WERI-Rb-1 (cell line): ENCODE measurements around the gene EFCAB14.

Experiments
- DNase-seq: peaks from one replicate; pipeline ENCODE4 v3.0.0-alpha.2; 2020
- H3K27ac ChIP-seq: fragments of 250-450 bp; sonication (Bioruptor Pico); 2 replicates; pipeline ENCODE4 v1.5.1; 2020; ENCODE audit warnings: mild to moderate bottlenecking, moderate library complexity
- H3K27me3 ChIP-seq: fragments of 250-450 bp; sonication (Bioruptor Pico); 2 replicates; pipeline ENCODE4 v1.5.1; 2021; ENCODE audit warnings: mild to moderate bottlenecking, low read depth, moderate library complexity; ENCODE audit not compliant: insufficient read depth, severe bottlenecking
- H3K36me3 ChIP-seq: fragments of 250-450 bp; sonication (Bioruptor Pico); 2 replicates; pipeline ENCODE4 v1.5.1; 2020; ENCODE audit warnings: mild to moderate bottlenecking, moderate library complexity
- H3K4me3 ChIP-seq: 2 replicates; pipeline ENCODE4 v1.5.1; 2011; ENCODE audit warnings: low read depth, mild to moderate bottlenecking, control low read depth, low read length
- H3K9me3 ChIP-seq: fragments of 250-450 bp; sonication (Bioruptor Pico); 2 replicates; pipeline ENCODE4 v1.5.1; 2021; ENCODE audit warnings: mild to moderate bottlenecking, moderate library complexity; ENCODE audit not compliant: severe bottlenecking
- TF ChIP-seq, protein P1 (sequence below): IDR thresholded peaks from 2 replicates; pipeline ENCODE4 v1.5.1; 2011; ENCODE audit warnings: low read depth, mild to moderate bottlenecking, control low read depth, inconsistent platforms, low read length

Gene EFCAB14

DNA sequence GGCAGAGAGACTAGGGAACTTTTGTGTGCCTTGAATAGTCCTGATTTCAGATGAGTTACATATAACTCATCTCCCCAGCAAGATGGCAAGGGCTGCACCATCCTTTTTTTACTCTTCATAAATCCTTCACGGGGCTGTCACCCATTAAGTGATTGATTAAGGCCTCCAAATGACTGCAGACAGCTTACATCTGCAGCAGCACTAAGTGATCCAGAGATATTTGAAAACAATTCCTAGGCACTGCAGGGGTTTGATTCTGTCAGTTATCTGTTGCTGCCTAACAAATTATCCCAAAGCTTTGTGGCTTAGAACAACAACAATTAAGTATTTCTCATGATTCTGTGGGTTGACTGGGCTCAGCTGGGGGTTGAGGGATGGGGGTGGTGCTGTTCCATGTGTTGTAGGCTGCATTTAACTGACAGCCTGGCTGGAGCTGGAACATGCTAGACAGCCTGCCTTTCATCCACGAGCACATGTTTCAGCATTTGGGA is 27.9 kb downstream of the EFCAB14 start:
- Histone ChIP-seq H3K9me3 (no peaks in the 10 kb centered on the region), H3K27me3 (no peaks in the 10 kb centered on the region), H3K27ac (no peak overlapping the region), H3K36me3 (peaks cover 60% of the 10 kb centered on the region), H3K4me3 (no peak overlapping the region)
- TF ChIP-seq, protein P1, sequence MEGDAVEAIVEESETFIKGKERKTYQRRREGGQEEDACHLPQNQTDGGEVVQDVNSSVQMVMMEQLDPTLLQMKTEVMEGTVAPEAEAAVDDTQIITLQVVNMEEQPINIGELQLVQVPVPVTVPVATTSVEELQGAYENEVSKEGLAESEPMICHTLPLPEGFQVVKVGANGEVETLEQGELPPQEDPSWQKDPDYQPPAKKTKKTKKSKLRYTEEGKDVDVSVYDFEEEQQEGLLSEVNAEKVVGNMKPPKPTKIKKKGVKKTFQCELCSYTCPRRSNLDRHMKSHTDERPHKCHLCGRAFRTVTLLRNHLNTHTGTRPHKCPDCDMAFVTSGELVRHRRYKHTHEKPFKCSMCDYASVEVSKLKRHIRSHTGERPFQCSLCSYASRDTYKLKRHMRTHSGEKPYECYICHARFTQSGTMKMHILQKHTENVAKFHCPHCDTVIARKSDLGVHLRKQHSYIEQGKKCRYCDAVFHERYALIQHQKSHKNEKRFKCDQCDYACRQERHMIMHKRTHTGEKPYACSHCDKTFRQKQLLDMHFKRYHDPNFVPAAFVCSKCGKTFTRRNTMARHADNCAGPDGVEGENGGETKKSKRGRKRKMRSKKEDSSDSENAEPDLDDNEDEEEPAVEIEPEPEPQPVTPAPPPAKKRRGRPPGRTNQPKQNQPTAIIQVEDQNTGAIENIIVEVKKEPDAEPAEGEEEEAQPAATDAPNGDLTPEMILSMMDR: no peak
- DNase-seq: no peak

DNA sequence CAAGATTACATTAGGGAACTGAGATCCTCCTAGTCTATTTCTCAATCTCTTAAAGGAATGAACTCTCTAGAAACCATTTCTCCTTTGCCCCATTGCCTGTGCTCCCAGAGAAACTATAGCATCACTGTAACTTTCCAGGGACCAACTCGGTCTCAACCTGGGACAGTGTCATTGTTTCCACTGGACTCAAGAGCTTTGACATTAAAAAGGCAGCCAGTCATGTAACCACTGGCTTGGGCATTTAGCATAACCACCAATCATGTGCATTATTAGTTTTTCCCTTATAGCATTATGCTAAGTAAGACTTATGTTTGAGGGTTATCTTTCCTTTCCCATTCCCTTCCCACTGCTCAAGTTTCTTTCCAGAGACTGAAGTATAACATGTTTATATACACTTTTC is 29.0 kb downstream of the EFCAB14 start:
- no peaks in the 10 kb centered on the region for H3K9me3 ChIP-seq
- no peak for DNase-seq
- no peaks in the 10 kb centered on the region for H3K27me3 ChIP-seq
- H3K36me3 ChIP-seq: peaks cover 57% of the 10 kb centered on the region
- TF ChIP-seq, protein P1: no peak
- no peak overlapping the region for H3K4me3 ChIP-seq
- no peak overlapping the region for H3K27ac ChIP-seq

DNA sequence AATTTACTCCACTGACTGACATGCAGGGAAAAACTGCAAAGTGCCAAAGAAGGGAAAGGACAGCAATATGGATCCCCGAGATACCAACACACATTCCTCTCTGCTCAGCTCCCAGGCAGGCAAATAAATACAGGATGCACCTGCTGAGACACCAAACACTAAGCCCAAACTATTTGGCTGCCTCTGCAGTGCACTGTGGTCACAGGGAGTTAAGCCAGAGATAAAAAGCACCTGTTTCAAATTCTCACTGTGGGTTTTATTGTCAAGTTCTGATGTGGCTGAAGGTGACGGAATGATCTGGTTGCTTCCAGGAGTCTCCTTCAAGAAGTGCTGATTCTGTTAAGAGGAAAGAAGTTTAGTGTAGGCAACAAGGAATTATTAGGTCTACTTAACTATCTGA is 29.6 kb downstream of the EFCAB14 start:
- no peak overlapping the region for H3K27ac ChIP-seq
- H3K9me3 ChIP-seq: no peaks in the 10 kb centered on the region
- DNase-seq: no peak
- no peaks in the 10 kb centered on the region for H3K27me3 ChIP-seq
- H3K4me3 ChIP-seq: no peak overlapping the region
- TF ChIP-seq, protein P1: no peak
- peaks cover 62% of the 10 kb centered on the region for H3K36me3 ChIP-seq

DNA sequence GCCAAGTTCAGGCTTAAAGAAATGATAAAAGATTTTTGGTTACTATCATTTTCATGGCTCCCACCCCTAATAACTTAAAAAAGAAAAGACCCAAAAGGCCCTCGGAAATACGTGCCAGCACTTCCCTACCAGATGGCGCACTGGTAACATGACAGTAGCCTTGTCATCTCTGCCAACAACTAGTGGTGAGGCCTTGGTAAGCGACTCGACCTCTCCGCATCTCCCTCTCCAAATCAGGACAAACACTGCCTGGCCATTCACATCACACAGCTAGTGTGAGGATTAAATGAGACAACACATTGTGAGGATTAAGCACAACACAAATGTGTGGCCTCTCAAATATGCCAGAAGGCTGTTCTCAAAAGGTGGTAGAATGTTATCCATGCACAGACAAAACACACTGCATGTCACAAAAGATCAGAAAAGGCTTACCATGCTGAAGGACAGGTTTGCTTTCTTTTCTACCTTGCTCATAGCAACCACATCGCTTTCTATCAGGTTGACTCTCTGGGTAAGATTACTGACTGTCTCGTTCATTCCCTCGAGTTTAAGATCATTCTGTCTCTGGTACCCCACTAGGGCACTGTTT is 30.9 kb downstream of the EFCAB14 start:
- TF ChIP-seq, protein P1: no peak
- H3K27ac ChIP-seq: no peak overlapping the region
- peaks cover 76% of the 10 kb centered on the region for H3K36me3 ChIP-seq
- H3K4me3 ChIP-seq: no peak overlapping the region
- H3K9me3 ChIP-seq: no peaks in the 10 kb centered on the region
- no peak for DNase-seq
- no peaks in the 10 kb centered on the region for H3K27me3 ChIP-seq

DNA sequence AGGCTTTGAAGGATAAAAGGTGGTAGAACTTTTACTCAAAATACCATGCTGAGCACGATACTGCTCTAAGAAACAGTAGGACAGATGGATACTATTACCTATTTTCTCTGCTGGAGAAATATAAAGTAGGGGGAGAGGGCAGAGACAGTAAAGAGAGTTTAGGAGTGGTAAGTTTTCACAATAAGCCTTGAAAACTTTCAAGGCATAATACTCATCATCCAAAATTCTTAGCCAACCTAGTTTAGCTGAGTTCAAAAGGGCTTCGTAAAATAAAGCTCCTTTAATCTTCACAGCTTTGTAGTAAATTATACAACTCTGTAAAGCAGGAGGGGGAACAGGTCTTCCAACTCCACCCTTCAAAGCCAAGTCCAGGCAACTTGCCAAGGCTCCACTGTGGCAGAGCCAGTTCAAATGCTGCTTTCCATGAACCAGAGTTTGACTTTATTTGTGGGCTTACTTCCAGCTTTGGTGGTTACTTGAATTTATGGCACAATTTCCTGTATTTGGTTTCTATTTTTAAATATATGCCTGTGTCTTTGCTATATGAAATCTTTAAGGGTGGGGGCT is 31.7 kb downstream of the EFCAB14 start:
- peaks cover 84% of the 10 kb centered on the region for H3K36me3 ChIP-seq
- no peaks in the 10 kb centered on the region for H3K9me3 ChIP-seq
- no peak overlapping the region for H3K4me3 ChIP-seq
- DNase-seq: no peak
- H3K27ac ChIP-seq: no peak overlapping the region
- H3K27me3 ChIP-seq: no peaks in the 10 kb centered on the region
- TF ChIP-seq, protein P1: no peak

DNA sequence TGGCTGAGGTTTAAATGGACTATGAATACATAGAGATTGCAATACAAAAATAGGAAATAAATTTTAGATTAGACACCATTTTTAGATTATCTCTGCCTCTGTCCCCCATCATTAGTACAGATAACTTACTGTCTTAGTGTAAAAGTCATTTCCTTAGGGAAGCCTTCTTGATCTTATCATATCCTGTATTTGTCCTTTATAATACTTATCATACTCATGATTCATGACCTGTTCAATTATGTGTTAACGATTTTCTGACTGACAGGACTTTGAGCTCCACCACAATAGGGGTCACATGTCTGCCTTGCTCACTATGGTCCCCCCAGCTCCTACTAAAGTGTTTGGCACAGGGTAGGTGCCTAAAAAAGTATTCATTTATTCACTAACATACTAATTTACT is 32.7 kb downstream of the EFCAB14 start:
- Histone ChIP-seq H3K4me3 (no peak overlapping the region), H3K9me3 (no peaks in the 10 kb centered on the region), H3K27ac (no peak overlapping the region), H3K36me3 (peaks cover 86% of the 10 kb centered on the region), H3K27me3 (no peaks in the 10 kb centered on the region)
- DNase-seq: no peak
- TF ChIP-seq, protein P1: no peak
